Heart left ventricle (tissue), 13 donors: ENCODE measurements around the gene CATSPER2.
"Not testable (repeated sequence)": the region's sequence is repeated elsewhere in the genome, so short reads cannot be mapped to it uniquely, and the experiment has no call there.

Experiments
- POLR2A ChIP-seq, 2 donors: fragments of 450-650 bp; IDR thresholded peaks; one replicate each; pipeline ENCODE4 v1.6.1; 2017; ENCODE audit warnings: antibody characterized with exemption in 2 of 2, mild to moderate bottlenecking in 2 of 2, moderate library complexity in 2 of 2
- TF ChIP-seq, protein P1 (sequence below), 12 donors: fragments of 200-600 bp; sonication (generic) in 4 of 12; IDR thresholded peaks; one replicate each; pipeline versions ENCODE4 v1.5.0 to v1.8.0; 2018 to 2022; ENCODE audit warnings: antibody characterized with exemption in 12 of 12, mild to moderate bottlenecking in 5 of 12
- donor health status: ischemic (EF 13 %, LVEDD 7.1; RV severe dilation, severe dysfunction).
- donor health status: DM: no; HTN: yes; CAD: no.
- donor health status: DM: no; HTN: no; CAD: no.
- donor health status: ischemic (EF 25% LVEDD 6.9; RV normal size, moderate dysfunction).
- donor health status: ischemic (EF 25% LVEDD 5.7; RV mildly dilated, moderate dysfunction).
- donor health status: ischemic (EF 35%, LVEDD 5.7; RV mildly dilated, moderate dysfunction).
- donor health status: nonischemic (EF 11% LVEDD 7.7; RV severe dilation, severe dysfunction).
- donor health status: DM: yes; HTN: yes; CAD: no.
- donor health status: PGD.
- donor health status: ischemic (EF 29% LVEDD 5.4; RV normal size, mild dysfunction).
- donor health status: nonischemic (EF 23%, LVEDD 6.1; RV moderate dilation, normal function).

- TF ChIP-seq, protein P1, sequence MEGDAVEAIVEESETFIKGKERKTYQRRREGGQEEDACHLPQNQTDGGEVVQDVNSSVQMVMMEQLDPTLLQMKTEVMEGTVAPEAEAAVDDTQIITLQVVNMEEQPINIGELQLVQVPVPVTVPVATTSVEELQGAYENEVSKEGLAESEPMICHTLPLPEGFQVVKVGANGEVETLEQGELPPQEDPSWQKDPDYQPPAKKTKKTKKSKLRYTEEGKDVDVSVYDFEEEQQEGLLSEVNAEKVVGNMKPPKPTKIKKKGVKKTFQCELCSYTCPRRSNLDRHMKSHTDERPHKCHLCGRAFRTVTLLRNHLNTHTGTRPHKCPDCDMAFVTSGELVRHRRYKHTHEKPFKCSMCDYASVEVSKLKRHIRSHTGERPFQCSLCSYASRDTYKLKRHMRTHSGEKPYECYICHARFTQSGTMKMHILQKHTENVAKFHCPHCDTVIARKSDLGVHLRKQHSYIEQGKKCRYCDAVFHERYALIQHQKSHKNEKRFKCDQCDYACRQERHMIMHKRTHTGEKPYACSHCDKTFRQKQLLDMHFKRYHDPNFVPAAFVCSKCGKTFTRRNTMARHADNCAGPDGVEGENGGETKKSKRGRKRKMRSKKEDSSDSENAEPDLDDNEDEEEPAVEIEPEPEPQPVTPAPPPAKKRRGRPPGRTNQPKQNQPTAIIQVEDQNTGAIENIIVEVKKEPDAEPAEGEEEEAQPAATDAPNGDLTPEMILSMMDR (IDR thresholded peaks at IDR 0.05), result not testable (repeated sequence)
- not testable (repeated sequence) for TF ChIP-seq POLR2A (IDR thresholded peaks at IDR 0.05)
Observed at GRCh38 chr15:43662293-43662692, 13.6 kb upstream of the CATSPER2 start.
